Measurements from ENCODE around the gene TADA2A.
"Not testable (repeated sequence)": the region's sequence is repeated elsewhere in the genome, so short reads cannot be mapped to it uniquely, and the experiment has no call there.

Gene TADA2A

GRCh38 chr17:37494401-37494831, 87.7 kb downstream of the TADA2A start:
- DNase-seq: no peak

GRCh38 chr17:37494971-37495370, 88.3 kb downstream of the TADA2A start:
- no peak for DNase-seq

- DNase-seq: no peak
Measured at GRCh38 chr17:37500378-37500777, 93.7 kb downstream of the TADA2A start.

- DNase-seq: no peak
Measured at GRCh38 chr17:37502009-37502936, 95.6 kb downstream of the TADA2A start.

GRCh38 chr17:37503148-37503547, 96.5 kb downstream of the TADA2A start:
- no peak for DNase-seq

GRCh38 chr17:37505333-37505732, 98.6 kb downstream of the TADA2A start:
- no peak for DNase-seq

GRCh38 chr17:37506678-37507077, 100.0 kb downstream of the TADA2A start:
- DNase-seq: no peak

GRCh38 chr17:37507111-37507510, 100.4 kb downstream of the TADA2A start:
- no peak for DNase-seq

GRCh38 chr17:37510056-37510455, 103.4 kb downstream of the TADA2A start:
- DNase-seq: no peak

GRCh38 chr17:37511642-37512041, 105.0 kb downstream of the TADA2A start:
- not testable (repeated sequence) for DNase-seq

- no peak for DNase-seq
Measured at GRCh38 chr17:37512442-37513068, 105.9 kb downstream of the TADA2A start.

GRCh38 chr17:37513711-37514110, 107.0 kb downstream of the TADA2A start:
- DNase-seq: no peak

- no peak for DNase-seq
Measured at GRCh38 chr17:37516127-37516571, 109.5 kb downstream of the TADA2A start.

- no peak for DNase-seq
Measured at GRCh38 chr17:37517881-37518280, 111.2 kb downstream of the TADA2A start.

GRCh38 chr17:37518826-37519225, 112.1 kb downstream of the TADA2A start:
- DNase-seq: no peak

- DNase-seq: no peak
Measured at GRCh38 chr17:37519251-37519985, 112.7 kb downstream of the TADA2A start.

GRCh38 chr17:37520174-37520573, 113.5 kb downstream of the TADA2A start:
- DNase-seq: no peak

GRCh38 chr17:37521821-37522220, 115.1 kb downstream of the TADA2A start:
- DNase-seq: no peak

- DNase-seq: no peak
Measured at GRCh38 chr17:37523715-37524219, 117.1 kb downstream of the TADA2A start.

- peak in 1 of 2 donors; percentile 24 for DNase-seq
Measured at GRCh38 chr17:37527249-37527851, 120.7 kb downstream of the TADA2A start.

All from activated CD4-positive, alpha-beta T cell treated with anti-CD3 and anti-CD28 coated beads for 4 hours (primary cell).